ENCODE data around the gene PLPP2. TPM values are rescaled to one million over a fixed set of nuclear protein-coding genes. Genes with fewer than 3 reads are reported as not detected.

The PLPP2 gene
- total and polyA plus RNA-seq, 2 donors: 2.6 to 5.8 TPM

GRCh38 chr19:334296-335071 is 43.3 kb upstream of the PLPP2 start:
- no peak for DNase-seq (ENCODE audit: low read depth in 6 of 9, low spot score in 9 of 9)
- Histone ChIP-seq H3K9me3 (ENCODE audit: control insufficient read depth in 2 of 2, insufficient read depth in 1 of 2, low read length in 1 of 2) (peaks cover 3 to 16% of the 10 kb centered on the region in 2 donors), H3K36me3 (ENCODE audit: control insufficient read depth in 2 of 2, insufficient read depth in 2 of 2, low read length in 1 of 2) (peaks cover 23 to 33% of the 10 kb centered on the region in 2 donors), H3K4me1 (ENCODE audit: control insufficient read depth in 2 of 2, insufficient read depth in 2 of 2, low read length in 2 of 2) (no peaks in the 10 kb centered on the region), H3K4me3 (ENCODE audit: low read length in 2 of 2) (no peak overlapping the region), H3K27ac (ENCODE audit: low read depth in 1 of 2, low read length in 1 of 2) (no peak overlapping the region), H3K27me3 (ENCODE audit: control insufficient read depth in 2 of 2, insufficient read depth in 1 of 2, low read length in 1 of 2) (no peaks in the 10 kb centered on the region)
- 98% methylated on average over 19 of the region's 19 CpGs for WGBS

- DNase-seq (ENCODE audit: low read depth in 6 of 9, low spot score in 9 of 9): no peak
- H3K27ac ChIP-seq (ENCODE audit: low read depth in 1 of 2, low read length in 1 of 2): no peak overlapping the region
- H3K36me3 ChIP-seq (ENCODE audit: control insufficient read depth in 2 of 2, insufficient read depth in 2 of 2, low read length in 1 of 2): peaks cover 55 to 67% of the 10 kb centered on the region in 2 donors
Observed at GRCh38 chr19:330503-330902, 39.3 kb upstream of the PLPP2 start.

GRCh38 chr19:329876-330275 is 38.7 kb upstream of the PLPP2 start:
- H3K36me3 ChIP-seq (ENCODE audit: control insufficient read depth in 2 of 2, insufficient read depth in 2 of 2, low read length in 1 of 2): peaks cover 57 to 74% of the 10 kb centered on the region in 2 donors
- H3K27me3 ChIP-seq (ENCODE audit: control insufficient read depth in 2 of 2, insufficient read depth in 1 of 2, low read length in 1 of 2): no peaks in the 10 kb centered on the region
- no peak overlapping the region for H3K27ac ChIP-seq (ENCODE audit: low read depth in 1 of 2, low read length in 1 of 2)
- no peak for DNase-seq (ENCODE audit: low read depth in 6 of 9, low spot score in 9 of 9)
- H3K4me3 ChIP-seq (ENCODE audit: low read length in 2 of 2): no peak overlapping the region
- no peaks in the 10 kb centered on the region for H3K4me1 ChIP-seq (ENCODE audit: control insufficient read depth in 2 of 2, insufficient read depth in 2 of 2, low read length in 2 of 2)
- 95% methylated on average over 7 of the region's 7 CpGs for WGBS
- H3K9me3 ChIP-seq (ENCODE audit: control insufficient read depth in 2 of 2, insufficient read depth in 1 of 2, low read length in 1 of 2): peaks cover 6 to 42% of the 10 kb centered on the region in 2 donors

More at GRCh38 chr19:330503-330902, 39.3 kb upstream of the PLPP2 start:
- Histone ChIP-seq H3K27me3 (ENCODE audit: control insufficient read depth in 2 of 2, insufficient read depth in 1 of 2, low read length in 1 of 2) (no peaks in the 10 kb centered on the region), H3K9me3 (ENCODE audit: control insufficient read depth in 2 of 2, insufficient read depth in 1 of 2, low read length in 1 of 2) (peaks cover 6 to 42% of the 10 kb centered on the region in 2 donors), H3K4me1 (ENCODE audit: control insufficient read depth in 2 of 2, insufficient read depth in 2 of 2, low read length in 2 of 2) (no peaks in the 10 kb centered on the region), H3K4me3 (ENCODE audit: low read length in 2 of 2) (no peak overlapping the region)
- 96% methylated on average over 8 of the region's 8 CpGs for WGBS

- no peak for DNase-seq (ENCODE audit: low read depth in 6 of 9, low spot score in 9 of 9)
- Histone ChIP-seq H3K9me3 (ENCODE audit: control insufficient read depth in 2 of 2, insufficient read depth in 1 of 2, low read length in 1 of 2) (peaks cover 6 to 42% of the 10 kb centered on the region in 2 donors), H3K27ac (ENCODE audit: low read depth in 1 of 2, low read length in 1 of 2) (no peak overlapping the region), H3K4me1 (ENCODE audit: control insufficient read depth in 2 of 2, insufficient read depth in 2 of 2, low read length in 2 of 2) (no peaks in the 10 kb centered on the region), H3K36me3 (ENCODE audit: control insufficient read depth in 2 of 2, insufficient read depth in 2 of 2, low read length in 1 of 2) (peaks cover 58 to 73% of the 10 kb centered on the region in 2 donors), H3K27me3 (ENCODE audit: control insufficient read depth in 2 of 2, insufficient read depth in 1 of 2, low read length in 1 of 2) (no peaks in the 10 kb centered on the region), H3K4me3 (ENCODE audit: low read length in 2 of 2) (no peak overlapping the region)
- 98% methylated on average over 4 of the region's 4 CpGs for WGBS
Observed at GRCh38 chr19:328025-328505, 36.9 kb upstream of the PLPP2 start.

GRCh38 chr19:327291-328024 is 36.3 kb upstream of the PLPP2 start:
- WGBS: 99% methylated on average over 17 of the region's 17 CpGs

GRCh38 chr19:326871-327270 is 35.7 kb upstream of the PLPP2 start:
- H3K4me3 ChIP-seq (ENCODE audit: low read length in 2 of 2): no peak overlapping the region
- DNase-seq (ENCODE audit: low read depth in 6 of 9, low spot score in 9 of 9): no peak
- H3K27ac ChIP-seq (ENCODE audit: low read depth in 1 of 2, low read length in 1 of 2): no peak overlapping the region
- H3K9me3 ChIP-seq (ENCODE audit: control insufficient read depth in 2 of 2, insufficient read depth in 1 of 2, low read length in 1 of 2): peaks cover 10 to 42% of the 10 kb centered on the region in 2 donors
- no peaks in the 10 kb centered on the region for H3K4me1 ChIP-seq (ENCODE audit: control insufficient read depth in 2 of 2, insufficient read depth in 2 of 2, low read length in 2 of 2)
- H3K36me3 ChIP-seq (ENCODE audit: control insufficient read depth in 2 of 2, insufficient read depth in 2 of 2, low read length in 1 of 2): peaks cover 58 to 82% of the 10 kb centered on the region in 2 donors
- H3K27me3 ChIP-seq (ENCODE audit: control insufficient read depth in 2 of 2, insufficient read depth in 1 of 2, low read length in 1 of 2): no peaks in the 10 kb centered on the region
- WGBS: 98% methylated on average over 15 of the region's 15 CpGs

More at GRCh38 chr19:327291-328024, 36.3 kb upstream of the PLPP2 start:
- peaks cover 10 to 42% of the 10 kb centered on the region in 2 donors for H3K9me3 ChIP-seq (ENCODE audit: control insufficient read depth in 2 of 2, insufficient read depth in 1 of 2, low read length in 1 of 2)
- peaks cover 58 to 79% of the 10 kb centered on the region in 2 donors for H3K36me3 ChIP-seq (ENCODE audit: control insufficient read depth in 2 of 2, insufficient read depth in 2 of 2, low read length in 1 of 2)
- no peak overlapping the region for H3K27ac ChIP-seq (ENCODE audit: low read depth in 1 of 2, low read length in 1 of 2)
- no peak overlapping the region for H3K4me3 ChIP-seq (ENCODE audit: low read length in 2 of 2)
- no peak for DNase-seq (ENCODE audit: low read depth in 6 of 9, low spot score in 9 of 9)
- H3K27me3 ChIP-seq (ENCODE audit: control insufficient read depth in 2 of 2, insufficient read depth in 1 of 2, low read length in 1 of 2): no peaks in the 10 kb centered on the region
- H3K4me1 ChIP-seq (ENCODE audit: control insufficient read depth in 2 of 2, insufficient read depth in 2 of 2, low read length in 2 of 2): no peaks in the 10 kb centered on the region

- 98% methylated on average over 33 of the region's 33 CpGs for WGBS
- Histone ChIP-seq H3K36me3 (ENCODE audit: control insufficient read depth in 2 of 2, insufficient read depth in 2 of 2, low read length in 1 of 2) (peaks cover 58 to 80% of the 10 kb centered on the region in 2 donors), H3K4me1 (ENCODE audit: control insufficient read depth in 2 of 2, insufficient read depth in 2 of 2, low read length in 2 of 2) (no peaks in the 10 kb centered on the region), H3K27ac (ENCODE audit: low read depth in 1 of 2, low read length in 1 of 2) (no peak overlapping the region), H3K9me3 (ENCODE audit: control insufficient read depth in 2 of 2, insufficient read depth in 1 of 2, low read length in 1 of 2) (peaks cover 9 to 42% of the 10 kb centered on the region in 2 donors), H3K27me3 (ENCODE audit: control insufficient read depth in 2 of 2, insufficient read depth in 1 of 2, low read length in 1 of 2) (no peaks in the 10 kb centered on the region), H3K4me3 (ENCODE audit: low read length in 2 of 2) (no peak overlapping the region)
- no peak for DNase-seq (ENCODE audit: low read depth in 6 of 9, low spot score in 9 of 9)
Observed at GRCh38 chr19:325937-326565, 34.8 kb upstream of the PLPP2 start.

- peaks cover 59 to 80% of the 10 kb centered on the region in 2 donors for H3K36me3 ChIP-seq (ENCODE audit: control insufficient read depth in 2 of 2, insufficient read depth in 2 of 2, low read length in 1 of 2)
- H3K4me1 ChIP-seq (ENCODE audit: control insufficient read depth in 2 of 2, insufficient read depth in 2 of 2, low read length in 2 of 2): no peaks in the 10 kb centered on the region
- DNase-seq (ENCODE audit: low read depth in 6 of 9, low spot score in 9 of 9): no peak
- H3K27ac ChIP-seq (ENCODE audit: low read depth in 1 of 2, low read length in 1 of 2): no peak overlapping the region
- no peak overlapping the region for H3K4me3 ChIP-seq (ENCODE audit: low read length in 2 of 2)
- no peaks in the 10 kb centered on the region for H3K27me3 ChIP-seq (ENCODE audit: control insufficient read depth in 2 of 2, insufficient read depth in 1 of 2, low read length in 1 of 2)
- 94% methylated on average over 24 of the region's 24 CpGs for WGBS
- peaks cover 8 to 40% of the 10 kb centered on the region in 2 donors for H3K9me3 ChIP-seq (ENCODE audit: control insufficient read depth in 2 of 2, insufficient read depth in 1 of 2, low read length in 1 of 2)
Observed at GRCh38 chr19:325173-325936, 34.2 kb upstream of the PLPP2 start.

Measured in thymus (tissue), 11 donors.